Neuronal stem cell (in vitro differentiated cells): ENCODE measurements around the gene NPC2.
A peak's percentile ranks its signal among the peaks of the same experiment; 100 is the strongest.
"Not testable (repeated sequence)": the region's sequence is repeated elsewhere in the genome, so short reads cannot be mapped to it uniquely, and the experiment has no call there.

Experiments
- DNase-seq: peaks from one replicate; pipeline ENCODE4 v3.0.0-alpha.2; 2013; ENCODE audit warnings: low spot score
- H2AFZ ChIP-seq: one replicate; pipeline ENCODE4 v1.6.1; 2013; ENCODE audit warnings: mild to moderate bottlenecking, low read length, inconsistent platforms
- H2AK5ac ChIP-seq: 2 replicates; pipeline ENCODE4 v1.6.1; 2013; ENCODE audit warnings: low read depth, mild to moderate bottlenecking, inconsistent platforms, low read length, moderate library complexity, mixed read lengths
- H2BK120ac ChIP-seq: 2 replicates; pipeline ENCODE4 v1.6.1; 2013; ENCODE audit warnings: low read depth, mild to moderate bottlenecking, inconsistent platforms, low read length, moderate library complexity, mixed read lengths
- H2BK12ac ChIP-seq: one replicate; pipeline ENCODE4 v1.6.1; 2013; ENCODE audit warnings: low read length, inconsistent platforms
- H2BK15ac ChIP-seq: 2 replicates; pipeline ENCODE4 v1.6.1; 2013; ENCODE audit warnings: mild to moderate bottlenecking, low read length, inconsistent platforms, mixed read lengths
- H2BK5ac ChIP-seq: one replicate; pipeline ENCODE4 v1.6.1; 2013; ENCODE audit warnings: inconsistent platforms, mild to moderate bottlenecking, low read length, moderate library complexity
- H3K14ac ChIP-seq: one replicate; pipeline ENCODE4 v1.6.1; 2013; ENCODE audit warnings: low read length, inconsistent platforms
- H3K18ac ChIP-seq: 2 replicates; pipeline ENCODE4 v1.6.1; 2013; ENCODE audit warnings: low read length, inconsistent platforms
- H3K23ac ChIP-seq: 2 replicates; pipeline ENCODE4 v1.6.1; 2013; ENCODE audit warnings: low read depth, mild to moderate bottlenecking, mixed read lengths, low read length, inconsistent platforms; ENCODE audit not compliant: poor library complexity
- H3K27ac ChIP-seq: replicated peaks from 3 replicates; pipeline ENCODE4 v1.5.1; 2013; ENCODE audit warnings: low read length, inconsistent platforms
- H3K27me3 ChIP-seq, 3 experiments: 2 replicates each; pipeline ENCODE4 v1.6.1; 2013; ENCODE audit warnings: low read length in 3 of 3, mild to moderate bottlenecking in 2 of 3, inconsistent platforms in 1 of 3, low read depth in 1 of 3, mixed read lengths in 1 of 3, moderate library complexity in 1 of 3; ENCODE audit not compliant: control insufficient read depth in 3 of 3, insufficient read depth in 3 of 3
- H3K36me3 ChIP-seq, 2 donors: replicated peaks in 1 of 2; 2 replicates each; pipeline ENCODE4 v1.6.1; 2013; ENCODE audit warnings: low read length in 2 of 2; ENCODE audit not compliant: control insufficient read depth in 2 of 2, insufficient read depth in 2 of 2
- H3K4ac ChIP-seq: 2 replicates; pipeline ENCODE4 v1.6.1; 2013; ENCODE audit warnings: inconsistent platforms, mild to moderate bottlenecking, low read length, moderate library complexity
- H3K4me1 ChIP-seq, 2 donors: 1 replicate in 1 of 2; 2 replicates in 1 of 2; pipeline ENCODE4 v1.6.1; 2013; ENCODE audit warnings: low read length in 2 of 2, low read depth in 1 of 2; ENCODE audit not compliant: control insufficient read depth in 2 of 2, insufficient read depth in 1 of 2
- H3K4me2 ChIP-seq: one replicate; pipeline ENCODE4 v1.6.1; 2013; ENCODE audit warnings: mild to moderate bottlenecking, low read length, inconsistent platforms; ENCODE audit not compliant: insufficient read depth, poor library complexity, severe bottlenecking
- H3K4me3 ChIP-seq, 2 donors: 2 replicates each; pipeline ENCODE4 v1.5.1; 2013; ENCODE audit warnings: low read length in 2 of 2, mild to moderate bottlenecking in 2 of 2, inconsistent platforms in 1 of 2, moderate library complexity in 1 of 2
- H3K79me1 ChIP-seq: one replicate; pipeline ENCODE4 v1.6.1; 2013; ENCODE audit warnings: low read depth, mild to moderate bottlenecking, inconsistent platforms, low read length, moderate library complexity
- H3K9ac ChIP-seq: one replicate; pipeline ENCODE4 v1.6.1; 2013; ENCODE audit warnings: mild to moderate bottlenecking, low read depth, low read length, inconsistent platforms; ENCODE audit not compliant: poor library complexity
- H3K9me3 ChIP-seq, 2 donors: replicated peaks in 1 of 2; 2 replicates each; pipeline versions ENCODE3 to v1.6.1; 2013; ENCODE audit warnings: low read length in 2 of 2, mild to moderate bottlenecking in 2 of 2, inconsistent platforms in 1 of 2, low read depth in 1 of 2, mixed read lengths in 1 of 2, moderate library complexity in 1 of 2; ENCODE audit not compliant: control insufficient read depth in 2 of 2, insufficient read depth in 1 of 2
- H4K8ac ChIP-seq: one replicate; pipeline ENCODE4 v1.6.1; 2013; ENCODE audit warnings: low read depth, mild to moderate bottlenecking, inconsistent platforms, low read length, moderate library complexity
- H4K91ac ChIP-seq: one replicate; pipeline ENCODE4 v1.6.1; 2013; ENCODE audit warnings: low read length, low read depth, mild to moderate bottlenecking, inconsistent platforms; ENCODE audit not compliant: poor library complexity
- WGBS, 2 donors: extraction: QIAGEN DNeasy Blood & Tissue Kit; methylation state at CpG; one replicate each; pipeline ENCODE4 v1.1.7; 2013; ENCODE audit warnings: missing lambda C conversion rate in 2 of 2, mixed read lengths in 1 of 2; ENCODE audit not compliant: insufficient read length in 2 of 2, insufficient replicate concordance in 1 of 2; ENCODE audit errors: extremely low coverage in 2 of 2; 5-methylcytosine and 5-hydroxymethylcytosine counted together

NPC2 gene

DNA sequence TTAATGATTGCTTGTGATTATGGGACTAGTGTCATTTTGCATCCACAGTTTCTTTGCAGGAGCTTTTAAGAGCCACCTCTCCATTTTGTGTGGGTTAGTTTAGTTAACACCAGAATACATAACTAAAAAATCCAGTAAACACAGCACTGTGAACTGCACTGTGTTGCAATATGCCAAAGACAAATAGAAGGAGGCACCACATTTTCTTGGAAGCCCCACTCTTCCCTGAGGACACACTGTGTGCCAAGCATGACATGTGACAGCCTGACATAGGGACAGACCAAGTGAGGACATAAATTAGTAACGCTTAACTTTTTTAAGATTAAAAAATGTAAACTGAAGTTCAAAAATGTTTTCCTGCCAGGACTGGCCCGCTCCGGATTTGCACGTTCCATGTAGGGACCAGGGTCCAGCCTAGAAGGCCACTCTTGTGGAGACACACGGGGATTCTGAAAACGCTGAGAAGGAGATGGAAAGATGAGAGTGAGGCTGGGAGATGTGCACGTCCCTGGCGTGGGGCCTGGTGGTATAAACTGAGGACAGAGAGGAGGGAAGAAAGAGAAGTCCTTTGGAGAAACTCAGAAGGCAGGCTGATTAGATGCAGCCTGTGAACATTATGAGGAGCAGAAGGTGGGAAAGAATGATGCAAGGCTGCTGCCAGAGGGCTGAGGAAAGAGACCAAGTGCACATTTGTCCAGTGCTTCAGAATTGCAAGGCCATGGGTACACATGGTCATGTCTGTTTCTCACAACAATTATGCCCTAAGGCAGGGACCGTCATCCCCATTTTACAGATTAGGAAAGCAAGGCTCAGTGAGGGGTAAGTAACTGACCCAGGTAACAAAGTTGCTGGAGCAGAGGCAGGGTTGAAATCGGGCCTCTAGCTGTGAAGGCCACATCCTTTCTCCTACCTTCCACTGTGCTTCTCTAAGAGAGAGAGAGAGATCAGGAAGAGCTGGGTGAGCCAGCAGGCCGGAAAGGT is 45.6 kb upstream of the NPC2 start:
- peaks cover 0 to 28% (median 0%) of the 10 kb centered on the region in 3 experiments for H3K27me3 ChIP-seq
- H4K8ac ChIP-seq = no peak overlapping the region
- no peak overlapping the region for H3K4me2 ChIP-seq
- H2BK15ac ChIP-seq = no peak overlapping the region
- no peak overlapping the region for H3K23ac ChIP-seq
- no peaks in the 10 kb centered on the region for H3K9me3 ChIP-seq
- H3K14ac ChIP-seq = no peak overlapping the region
- no peak overlapping the region for H2AK5ac ChIP-seq
- H3K36me3 ChIP-seq = no peaks in the 10 kb centered on the region
- WGBS, 2 donors = no CpG with 5 or more reads among the region's 11 CpGs
- DNase-seq = no peak
- no peak overlapping the region for H2BK5ac ChIP-seq
- H3K27ac ChIP-seq = no peak overlapping the region
- no peak overlapping the region for H3K4me3 ChIP-seq
- H2BK12ac ChIP-seq = no peak overlapping the region
- H3K79me1 ChIP-seq = no peaks in the 10 kb centered on the region
- H2BK120ac ChIP-seq = no peak overlapping the region
- H3K4ac ChIP-seq = no peak overlapping the region
- H4K91ac ChIP-seq = no peak overlapping the region
- H2AFZ ChIP-seq = no peak overlapping the region
- no peak overlapping the region for H3K9ac ChIP-seq
- H3K18ac ChIP-seq = no peak overlapping the region
- H3K4me1 ChIP-seq = no peaks in the 10 kb centered on the region

DNA sequence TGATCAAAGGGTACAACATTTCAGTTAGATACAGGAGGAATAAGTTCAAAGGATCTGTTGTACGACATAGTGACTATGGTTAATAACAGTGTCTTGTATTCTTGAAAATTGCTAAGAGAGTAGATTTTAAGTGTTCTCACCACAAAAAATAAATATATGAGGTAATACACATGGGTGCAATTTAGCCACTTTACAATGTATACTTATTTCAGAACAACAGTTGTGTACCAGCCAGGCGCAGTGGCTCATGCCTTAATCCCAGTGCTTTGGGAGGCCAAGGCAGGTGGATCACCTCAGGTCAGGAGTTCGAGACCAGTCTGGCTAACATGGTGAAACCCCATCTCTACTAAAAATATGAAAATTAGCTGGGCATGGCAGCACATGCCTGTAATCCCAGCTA is 43.2 kb upstream of the NPC2 start:
- not testable (repeated sequence) for H3K4me2 ChIP-seq, H3K79me1 ChIP-seq, H3K23ac ChIP-seq, H3K36me3 ChIP-seq, H2AK5ac ChIP-seq, H3K27ac ChIP-seq, H3K4me3 ChIP-seq, H3K4me1 ChIP-seq, H2AFZ ChIP-seq, H2BK5ac ChIP-seq, H2BK15ac ChIP-seq, H3K18ac ChIP-seq, H4K8ac ChIP-seq, H3K14ac ChIP-seq, H3K4ac ChIP-seq, DNase-seq, H2BK120ac ChIP-seq, H3K9ac ChIP-seq, H2BK12ac ChIP-seq, H3K9me3 ChIP-seq, H4K91ac ChIP-seq
- WGBS, 2 donors = no CpG with 5 or more reads among the region's 3 CpGs
- peaks cover 0 to 21% (median 0%) of the 10 kb centered on the region in 3 experiments for H3K27me3 ChIP-seq

DNA sequence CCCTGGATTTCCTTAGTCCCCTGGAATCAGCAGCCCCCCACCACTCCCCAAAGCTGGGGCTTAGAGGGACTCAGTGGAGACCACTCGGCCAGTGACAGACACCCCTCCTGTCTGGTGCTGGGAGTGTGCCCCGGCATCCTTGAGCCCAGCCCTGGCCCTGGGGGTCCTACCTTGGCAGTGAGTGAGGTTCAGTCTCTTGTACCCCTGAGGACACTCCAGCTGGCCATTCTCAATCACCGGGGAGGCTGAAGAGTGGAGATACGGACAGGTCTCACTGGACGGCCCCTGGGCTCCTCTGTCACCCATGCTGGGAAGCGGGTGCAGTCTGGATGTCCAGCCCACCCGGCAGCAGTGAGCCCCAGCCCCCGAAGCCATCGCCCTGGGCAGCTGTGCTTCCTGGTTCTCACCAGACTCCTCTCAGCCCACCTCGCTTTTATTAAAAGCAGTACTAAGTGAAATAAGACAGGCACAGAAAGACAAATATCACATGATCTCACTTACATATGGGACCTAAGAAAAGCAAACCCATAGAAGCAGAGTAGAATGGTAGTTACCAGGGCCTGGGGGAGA is 42.7 kb upstream of the NPC2 start:
- Histone ChIP-seq H3K4ac (no peak overlapping the region), H3K23ac (no peak overlapping the region)
- WGBS, 2 donors = no CpG with 5 or more reads among the region's 10 CpGs

GRCh38 chr14:74533576-74533975 is 40.5 kb upstream of the NPC2 start:
- WGBS, 2 donors = no CpG with 5 or more reads among the region's 7 CpGs
- H3K27ac ChIP-seq = no peak overlapping the region

More for the DNA sequence above, 42.7 kb upstream of the NPC2 start:
- Histone ChIP-seq H3K4me2 (no peak overlapping the region), H3K79me1 (no peaks in the 10 kb centered on the region), H3K27ac (no peak overlapping the region), H2BK12ac (no peak overlapping the region), H2AK5ac (peak overlapping the region; percentile 40), H3K9me3 (no peaks in the 10 kb centered on the region), H3K14ac (no peak overlapping the region), H3K36me3 (no peaks in the 10 kb centered on the region), H4K91ac (no peak overlapping the region), H4K8ac (no peak overlapping the region), H3K4me3 (no peak overlapping the region), H2BK120ac (no peak overlapping the region), H2AFZ (peak overlapping the region; percentile 53), H3K9ac (no peak overlapping the region), H3K4me1 (peaks cover 4 to 5% of the 10 kb centered on the region in 2 donors), H2BK15ac (no peak overlapping the region), H2BK5ac (no peak overlapping the region), H3K18ac (peak overlapping the region; percentile 65), H3K27me3 (peaks cover 0 to 21% (median 0%) of the 10 kb centered on the region in 3 experiments)
- DNase-seq = no peak

More at GRCh38 chr14:74533576-74533975, 40.5 kb upstream of the NPC2 start:
- Histone ChIP-seq H3K18ac (no peak overlapping the region), H4K91ac (no peak overlapping the region), H3K27me3 (peaks cover 0 to 21% (median 0%) of the 10 kb centered on the region in 3 experiments), H3K4me3 (no peak overlapping the region), H2BK120ac (no peak overlapping the region), H2BK15ac (no peak overlapping the region), H3K23ac (no peak overlapping the region), H3K79me1 (no peaks in the 10 kb centered on the region), H2AFZ (no peak overlapping the region), H3K14ac (no peak overlapping the region), H3K9ac (no peak overlapping the region), H3K4me2 (no peak overlapping the region), H3K4ac (no peak overlapping the region), H2AK5ac (no peak overlapping the region), H3K9me3 (no peaks in the 10 kb centered on the region), H2BK5ac (no peak overlapping the region), H2BK12ac (no peak overlapping the region), H4K8ac (no peak overlapping the region), H3K4me1 (peaks cover 4 to 5% of the 10 kb centered on the region in 2 donors), H3K36me3 (no peaks in the 10 kb centered on the region)
- DNase-seq = no peak
